GM15510 (cell line): ENCODE measurements around the gene CLSTN2.

ENCODE experiments used
- POLR2A ChIP-seq: IDR thresholded peaks from 3 replicates; pipeline ENCODE4 v1.6.1; 2011; ENCODE audit warnings: borderline replicate concordance; ENCODE audit not compliant: insufficient read length; ENCODE audit errors: extremely low read depth

Gene CLSTN2

GRCh38 chr3:140351466-140351865, 416.5 kb downstream of the CLSTN2 start:
- TF ChIP-seq POLR2A = no peak

GRCh38 chr3:140355481-140355880, 420.5 kb downstream of the CLSTN2 start:
- no peak for TF ChIP-seq POLR2A

- TF ChIP-seq POLR2A = no peak
Observed at GRCh38 chr3:140358686-140359085, 423.7 kb downstream of the CLSTN2 start.

- no peak for TF ChIP-seq POLR2A
Observed at GRCh38 chr3:140359233-140359995, 424.4 kb downstream of the CLSTN2 start.

- no peak for TF ChIP-seq POLR2A
Observed at GRCh38 chr3:140360332-140360731, 425.3 kb downstream of the CLSTN2 start.

- TF ChIP-seq POLR2A = no peak
Observed at GRCh38 chr3:140363801-140364200, 428.8 kb downstream of the CLSTN2 start.

GRCh38 chr3:140365872-140366697, 431.1 kb downstream of the CLSTN2 start:
- no peak for TF ChIP-seq POLR2A

- no peak for TF ChIP-seq POLR2A
Observed at GRCh38 chr3:140368223-140368811, 433.3 kb downstream of the CLSTN2 start.

GRCh38 chr3:140370686-140371085, 435.7 kb downstream of the CLSTN2 start:
- TF ChIP-seq POLR2A = no peak

GRCh38 chr3:140373234-140373633, 438.2 kb downstream of the CLSTN2 start:
- no peak for TF ChIP-seq POLR2A

- no peak for TF ChIP-seq POLR2A
Observed at GRCh38 chr3:140375002-140375401, 440.0 kb downstream of the CLSTN2 start.

GRCh38 chr3:140376136-140376889, 441.3 kb downstream of the CLSTN2 start:
- TF ChIP-seq POLR2A = no peak

- TF ChIP-seq POLR2A = no peak
Observed at GRCh38 chr3:140377644-140378043, 442.7 kb downstream of the CLSTN2 start.

- no peak for TF ChIP-seq POLR2A
Observed at GRCh38 chr3:140378571-140379340, 443.8 kb downstream of the CLSTN2 start.
